ENCODE measurements around the gene C18orf32. TPM values are rescaled to one million over a fixed set of nuclear protein-coding genes. Genes with fewer than 3 reads are reported as not detected.
A peak's percentile ranks its signal among the peaks of the same experiment; 100 is the strongest.
"Not testable (repeated sequence)": the region's sequence is repeated elsewhere in the genome, so short reads cannot be mapped to it uniquely, and the experiment has no call there.

The C18orf32 gene
- polyA plus RNA-seq, 1 donor from 2014 or later: 93.2 TPM

DNA sequence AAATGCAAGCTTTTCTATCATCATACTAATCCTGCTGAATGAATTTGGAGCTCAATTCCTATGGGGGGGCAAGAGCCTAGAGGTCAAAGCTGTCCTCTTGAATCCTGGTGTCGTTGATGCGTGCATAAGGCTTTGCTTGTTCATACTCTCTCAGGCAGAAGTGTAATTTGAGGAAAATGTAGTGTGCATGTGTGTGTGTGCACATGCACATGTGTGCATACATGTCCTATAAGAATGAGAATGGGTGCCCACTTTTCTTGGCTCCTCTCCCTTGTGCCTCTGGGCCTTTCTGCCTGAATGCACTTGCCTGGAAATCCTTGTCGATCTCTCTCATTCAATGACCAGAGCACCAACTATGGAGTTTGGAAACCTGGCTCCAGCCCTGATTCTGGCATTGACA lies 28.5 kb upstream of the C18orf32 start:
- Mint-ChIP-seq H3K4me3 (no peak overlapping the region), H3K27ac (no peak overlapping the region), H3K36me3 (no peaks in the 10 kb centered on the region), H3K4me1 (no peaks in the 10 kb centered on the region), H3K27me3 (peaks cover 3% of the 10 kb centered on the region), H3K9me3 (no peaks in the 10 kb centered on the region)

DNA sequence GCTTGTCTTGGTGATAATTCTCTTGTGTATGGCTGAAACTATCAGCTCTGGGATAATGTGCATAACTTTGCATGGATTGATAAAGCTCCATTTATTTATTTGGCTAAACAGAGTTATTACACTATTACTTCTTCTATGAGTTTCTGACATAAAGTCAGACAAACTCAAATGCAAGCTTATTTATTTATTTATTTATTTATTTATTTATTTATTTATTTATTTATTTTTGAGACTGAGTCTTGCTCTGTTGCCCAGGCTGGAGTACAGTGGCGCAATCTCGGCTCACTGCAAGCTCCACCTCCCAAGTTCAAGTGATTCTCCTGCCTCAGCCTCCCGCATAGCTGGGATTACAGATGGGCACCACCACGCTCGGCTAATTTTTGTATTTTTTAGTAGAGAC lies 28.0 kb upstream of the C18orf32 start:
- H3K9me3 Mint-ChIP-seq, H3K4me1 Mint-ChIP-seq, H3K36me3 Mint-ChIP-seq, H3K4me3 Mint-ChIP-seq, H3K27me3 Mint-ChIP-seq, H3K27ac Mint-ChIP-seq: not testable (repeated sequence)

GRCh38 chr18:49514577-49514976 lies 27.5 kb upstream of the C18orf32 start:
- Mint-ChIP-seq H3K27me3 (peaks cover 3% of the 10 kb centered on the region), H3K9me3 (no peaks in the 10 kb centered on the region), H3K36me3 (no peaks in the 10 kb centered on the region), H3K4me3 (no peak overlapping the region), H3K4me1 (no peaks in the 10 kb centered on the region), H3K27ac (no peak overlapping the region)

GRCh38 chr18:49512876-49513275 lies 25.8 kb upstream of the C18orf32 start:
- not testable (repeated sequence) for H3K27ac Mint-ChIP-seq, H3K4me3 Mint-ChIP-seq, H3K4me1 Mint-ChIP-seq, H3K36me3 Mint-ChIP-seq, H3K9me3 Mint-ChIP-seq, H3K27me3 Mint-ChIP-seq

- H3K4me3 Mint-ChIP-seq: no peak overlapping the region
- H3K9me3 Mint-ChIP-seq: no peaks in the 10 kb centered on the region
- no peaks in the 10 kb centered on the region for H3K36me3 Mint-ChIP-seq
Observed at GRCh38 chr18:49510393-49511115, 23.5 kb upstream of the C18orf32 start.

GRCh38 chr18:49506438-49506837 lies 19.4 kb upstream of the C18orf32 start:
- H3K4me1 Mint-ChIP-seq, H3K36me3 Mint-ChIP-seq, H3K27me3 Mint-ChIP-seq, H3K9me3 Mint-ChIP-seq, H3K4me3 Mint-ChIP-seq: not testable (repeated sequence)
- peak overlapping the region in 1 of 3 donors; percentile 53 for H3K27ac Mint-ChIP-seq

More at GRCh38 chr18:49510393-49511115, 23.5 kb upstream of the C18orf32 start:
- Mint-ChIP-seq H3K27me3 (peaks cover 6% of the 10 kb centered on the region), H3K4me1 (no peaks in the 10 kb centered on the region), H3K27ac (no peak overlapping the region)

DNA sequence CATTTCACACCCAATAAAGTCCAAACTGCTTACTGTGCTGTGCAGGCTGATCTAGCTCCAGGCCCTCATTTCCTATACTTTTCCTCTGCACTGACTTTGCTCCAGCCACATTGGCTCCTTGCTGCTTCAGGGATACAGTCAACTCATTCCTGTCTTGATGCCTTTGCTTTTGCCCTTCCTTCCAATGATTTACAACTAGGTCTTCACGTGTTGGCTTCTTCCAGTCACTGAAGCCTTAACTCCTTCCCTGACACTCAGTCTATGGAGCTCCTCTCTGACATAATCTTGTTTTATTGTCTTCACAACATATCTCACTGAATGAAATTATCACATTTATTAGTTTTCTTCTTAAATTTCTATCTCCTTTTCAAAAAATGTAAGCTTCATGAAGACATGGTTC lies 16.9 kb upstream of the C18orf32 start:
- H3K27ac Mint-ChIP-seq: no peak overlapping the region
- H3K4me3 Mint-ChIP-seq: no peak overlapping the region
- H3K36me3 Mint-ChIP-seq: no peaks in the 10 kb centered on the region
- H3K27me3 Mint-ChIP-seq: peaks cover 15% of the 10 kb centered on the region
- H3K4me1 Mint-ChIP-seq: peaks cover 0 to 2% (median 0%) of the 10 kb centered on the region in 3 donors
- H3K9me3 Mint-ChIP-seq: peaks cover 0 to 2% (median 0%) of the 10 kb centered on the region in 3 donors

- H3K27ac Mint-ChIP-seq: no peak overlapping the region
- H3K36me3 Mint-ChIP-seq: no peaks in the 10 kb centered on the region
- peaks cover 2 to 6% (median 2%) of the 10 kb centered on the region in 3 donors for H3K4me1 Mint-ChIP-seq
- H3K9me3 Mint-ChIP-seq: peaks cover 0 to 2% (median 0%) of the 10 kb centered on the region in 3 donors
- peaks cover 18% of the 10 kb centered on the region for H3K27me3 Mint-ChIP-seq
- no peak overlapping the region for H3K4me3 Mint-ChIP-seq
Observed at GRCh38 chr18:49500201-49500921, 13.3 kb upstream of the C18orf32 start.

DNA sequence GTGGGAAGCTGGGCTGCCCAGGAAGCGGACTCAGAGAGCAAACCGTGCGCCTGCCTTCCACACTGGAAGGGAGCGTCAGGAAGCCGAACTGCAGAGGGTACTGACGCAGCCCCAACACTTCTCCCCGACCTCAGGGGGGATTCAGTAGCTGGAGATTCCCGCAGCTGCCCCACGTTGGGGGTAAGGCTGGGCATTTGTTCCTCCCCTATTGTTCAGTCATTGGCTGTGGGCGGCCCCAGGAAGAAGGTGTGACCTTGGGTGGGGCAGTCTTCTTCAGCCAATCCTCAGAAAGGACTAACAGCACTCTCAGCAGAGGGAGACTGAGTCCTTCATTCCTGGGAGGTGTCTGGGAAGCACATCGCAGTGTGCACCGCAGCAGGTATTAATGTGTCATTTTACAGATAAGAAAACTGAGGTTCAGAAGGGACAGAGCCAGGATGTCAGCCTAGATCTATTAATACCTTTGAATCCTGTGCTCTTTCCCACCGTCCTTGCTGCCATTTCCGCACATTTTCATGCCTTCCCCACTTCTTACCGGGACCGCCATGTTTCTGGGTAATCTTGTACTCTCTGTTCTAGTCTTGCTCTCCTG lies 12.1 kb upstream of the C18orf32 start:
- H3K27ac Mint-ChIP-seq: peak overlapping the region in 1 of 3 donors; percentile 73
- H3K27me3 Mint-ChIP-seq: peaks cover 18% of the 10 kb centered on the region
- peaks cover 2 to 6% (median 3%) of the 10 kb centered on the region in 3 donors for H3K4me1 Mint-ChIP-seq
- peaks cover 0 to 2% (median 0%) of the 10 kb centered on the region in 3 donors for H3K9me3 Mint-ChIP-seq
- no peak overlapping the region for H3K4me3 Mint-ChIP-seq
- H3K36me3 Mint-ChIP-seq: no peaks in the 10 kb centered on the region

DNA sequence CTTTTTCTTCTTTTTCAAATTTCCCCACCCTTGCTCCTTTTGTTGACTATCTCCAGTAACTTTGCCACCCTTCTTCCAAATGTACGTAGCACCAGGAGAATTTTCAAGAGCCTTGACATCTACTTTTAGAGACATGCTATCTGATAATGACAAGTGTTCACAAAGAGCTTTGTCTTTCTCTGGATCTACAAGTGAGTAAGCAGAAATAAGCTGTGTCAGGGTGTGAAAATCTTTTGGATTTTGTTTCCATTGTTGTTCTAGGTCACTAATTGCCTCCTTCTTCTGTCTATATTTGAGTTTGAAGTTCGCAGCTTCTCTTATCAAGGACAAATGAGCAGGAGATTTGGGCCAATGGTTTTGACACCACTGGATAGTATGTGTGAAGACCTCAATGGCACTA lies 8.4 kb upstream of the C18orf32 start:
- H3K4me3 Mint-ChIP-seq: peak overlapping the region in 1 of 4 donors; percentile 72
- peaks cover 11% of the 10 kb centered on the region for H3K27me3 Mint-ChIP-seq
- no peaks in the 10 kb centered on the region for H3K36me3 Mint-ChIP-seq

GRCh38 chr18:49495076-49495475 lies 8.0 kb upstream of the C18orf32 start:
- Mint-ChIP-seq H3K36me3 (no peaks in the 10 kb centered on the region), H3K4me1 (peaks cover 20 to 24% (median 22%) of the 10 kb centered on the region in 3 donors), H3K9me3 (peaks cover 0 to 2% (median 0%) of the 10 kb centered on the region in 3 donors), H3K27me3 (peaks cover 8% of the 10 kb centered on the region), H3K4me3 (peak overlapping the region in 1 of 4 donors; percentile 72), H3K27ac (no peak overlapping the region)

More for the DNA sequence above, 8.4 kb upstream of the C18orf32 start:
- Mint-ChIP-seq H3K4me1 (peaks cover 19 to 21% (median 20%) of the 10 kb centered on the region in 3 donors), H3K9me3 (peaks cover 0 to 2% (median 0%) of the 10 kb centered on the region in 3 donors), H3K27ac (no peak overlapping the region)

DNA sequence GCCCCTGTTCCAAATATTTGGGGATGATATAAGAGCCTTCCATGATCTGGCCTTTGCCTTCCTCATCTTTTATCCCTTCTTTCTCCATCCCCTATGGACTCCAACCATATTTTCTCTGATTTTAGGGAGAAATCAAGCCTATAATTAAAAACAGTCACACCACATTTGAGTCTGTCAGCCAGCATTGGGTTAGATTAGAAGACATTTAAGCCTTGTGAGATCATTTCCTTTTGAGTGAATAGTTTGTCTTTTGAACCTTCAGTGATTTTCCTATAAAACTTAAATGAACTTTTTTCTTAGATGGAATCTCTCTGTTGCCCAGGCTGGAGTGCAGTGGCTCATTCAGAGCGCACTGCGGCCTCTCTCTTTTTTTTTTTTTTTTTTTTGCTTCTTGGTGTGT lies 7.6 kb upstream of the C18orf32 start:
- Mint-ChIP-seq H3K27ac (no peak overlapping the region), H3K36me3 (no peaks in the 10 kb centered on the region), H3K4me3 (peak overlapping the region in 1 of 4 donors; percentile 72), H3K4me1 (peaks cover 20 to 25% (median 22%) of the 10 kb centered on the region in 3 donors), H3K9me3 (peaks cover 0 to 2% (median 0%) of the 10 kb centered on the region in 3 donors), H3K27me3 (peaks cover 7% of the 10 kb centered on the region)

GRCh38 chr18:49492694-49493033 lies 5.6 kb upstream of the C18orf32 start:
- H3K4me1 Mint-ChIP-seq: peaks cover 20 to 33% (median 29%) of the 10 kb centered on the region in 3 donors

DNA sequence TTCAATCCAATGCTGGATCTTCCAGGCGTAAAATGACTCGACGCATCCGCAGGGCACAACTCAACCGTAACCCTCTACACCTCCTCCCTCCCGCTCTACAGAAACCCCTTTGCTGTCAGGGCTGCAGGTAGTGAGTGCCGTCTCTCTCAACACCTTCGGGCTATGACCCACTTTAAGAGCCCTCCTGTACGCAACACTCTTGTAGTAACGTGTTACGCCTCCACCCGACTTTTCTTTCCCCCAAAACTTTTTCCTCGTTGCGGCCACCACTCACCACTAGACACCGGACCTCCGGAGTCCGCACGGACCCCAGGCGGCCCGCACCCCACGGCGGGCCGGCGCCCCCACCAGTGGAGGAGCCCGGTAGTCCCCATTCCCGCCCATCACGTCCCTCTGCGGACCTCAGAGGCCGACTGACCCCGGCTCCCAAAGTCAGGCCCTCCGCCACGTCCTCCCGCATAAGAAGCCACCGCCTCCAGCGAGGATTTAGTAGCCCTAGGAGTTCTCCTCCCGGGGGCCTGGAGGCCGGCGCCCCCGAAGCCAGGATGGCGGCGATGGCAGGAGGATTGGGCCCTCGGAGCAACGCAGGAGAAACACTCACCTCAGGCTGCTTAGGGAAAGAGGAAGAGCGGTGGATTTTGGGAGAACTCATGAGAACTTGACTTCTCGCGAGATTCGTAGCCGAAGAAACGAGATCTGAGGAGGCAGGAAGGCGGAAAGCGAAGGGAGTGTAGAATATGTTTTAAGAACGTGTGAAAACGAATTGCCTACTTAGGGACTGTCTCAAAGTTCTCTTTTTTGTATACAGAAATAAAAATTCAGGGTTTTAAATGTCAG lies 5.0 kb upstream of the C18orf32 start, which contains the start of gene RPL17:
TSS of gene RPL17 (minus strand) at position 609 of the 837 bp plus-strand sequence.
- Mint-ChIP-seq H3K27me3 (no peaks in the 10 kb centered on the region), H3K36me3 (peaks cover 1% of the 10 kb centered on the region), H3K4me3 (peak within 1 kb of the TSS; percentile 89 to 97 (median 96)), H3K27ac (peak within 1 kb of the TSS; percentile 94 to 99 (median 97)), H3K9me3 (no peaks in the 10 kb centered on the region), H3K4me1 (peaks cover 26 to 37% (median 35%) of the 10 kb centered on the region in 3 donors)

More at GRCh38 chr18:49492694-49493033, 5.6 kb upstream of the C18orf32 start:
- H3K27ac Mint-ChIP-seq: peak overlapping the region; percentile 94 to 99 (median 97)
- H3K27me3 Mint-ChIP-seq: no peaks in the 10 kb centered on the region
- H3K4me3 Mint-ChIP-seq: peak overlapping the region; percentile 89 to 97 (median 96)
- no peaks in the 10 kb centered on the region for H3K9me3 Mint-ChIP-seq
- peaks cover 1% of the 10 kb centered on the region for H3K36me3 Mint-ChIP-seq

Data from IgD-negative memory B cell (primary cell).